HL-60 (cell line): Measurements from ENCODE around the gene PNCK.

Source experiments
- DNase-seq, 2 experiments: peaks; one replicate each; pipeline ENCODE4 v3.0.0-alpha.2; 2010 to 2020; ENCODE audit warnings: low read depth in 1 of 2, low spot score in 1 of 2
- H3K27ac ChIP-seq: fragments of 250-450 bp; sonication (Bioruptor Pico); replicated peaks from 2 replicates; pipeline ENCODE4 v1.5.1; 2020; ENCODE audit warnings: mild to moderate bottlenecking, moderate library complexity
- H3K27me3 ChIP-seq: fragments of 250-450 bp; sonication (Bioruptor Pico); 2 replicates; pipeline ENCODE4 v1.5.1; 2021; ENCODE audit warnings: mild to moderate bottlenecking, moderate library complexity; ENCODE audit not compliant: insufficient read depth, poor library complexity, severe bottlenecking
- H3K4me3 ChIP-seq: replicated peaks from 2 replicates; pipeline ENCODE4 v1.5.1; 2011; ENCODE audit warnings: mild to moderate bottlenecking, control low read depth, low read length; ENCODE audit not compliant: insufficient read depth
- CTCF ChIP-seq: IDR thresholded peaks from one replicate; pipeline ENCODE4 v1.5.1; 2011; ENCODE audit warnings: low read length, control low read depth, inconsistent platforms; ENCODE audit not compliant: insufficient read depth
- GABPA ChIP-seq: IDR thresholded peaks from 2 replicates; pipeline ENCODE4 v1.6.1; 2012; ENCODE audit warnings: low read depth
- POLR2AphosphoS5 ChIP-seq: IDR thresholded peaks from 2 replicates; pipeline ENCODE4 v1.6.1; 2012; ENCODE audit warnings: low read depth
- REST ChIP-seq: IDR thresholded peaks from 2 replicates; pipeline ENCODE4 v1.6.1; 2012; ENCODE audit warnings: low read depth; ENCODE audit not compliant: insufficient replicate concordance
- SPI1 ChIP-seq: IDR thresholded peaks from 2 replicates; pipeline ENCODE4 v1.6.1; 2012; ENCODE audit warnings: low read depth, mild to moderate bottlenecking, borderline replicate concordance

Gene PNCK

GRCh38 chrX:153651540-153652079 lies 22.0 kb downstream of the PNCK start:
- Histone ChIP-seq H3K27ac (no peak overlapping the region), H3K27me3 (peaks cover 9% of the 10 kb centered on the region), H3K4me3 (no peak overlapping the region)
- DNase-seq: peak in 1 of 2 experiments; percentile 13
- TF ChIP-seq CTCF (peak; percentile 37), POLR2AphosphoS5 (no peak)

- DNase-seq: no peak
- Histone ChIP-seq H3K27me3 (peaks cover 11% of the 10 kb centered on the region), H3K4me3 (no peak overlapping the region), H3K27ac (no peak overlapping the region)
- TF ChIP-seq POLR2AphosphoS5 (no peak), SPI1 (no peak), CTCF (no peak), GABPA (no peak), REST (no peak)
These were observed 22.7 kb downstream of the PNCK start for GRCh38 chrX:153650959-153651358.

GRCh38 chrX:153649915-153650782 lies 23.5 kb downstream of the PNCK start:
- peaks cover 14% of the 10 kb centered on the region for H3K27me3 ChIP-seq
- H3K4me3 ChIP-seq: no peak overlapping the region
- TF ChIP-seq REST (no peak), CTCF (no peak), GABPA (no peak), SPI1 (no peak), POLR2AphosphoS5 (no peak)
- no peak overlapping the region for H3K27ac ChIP-seq
- DNase-seq: no peak
